Ovary (tissue), 3 donors: ENCODE results near the gene P4HA1.

Experiments
- CTCF ChIP-seq, 3 donors: fragments of 450-650 bp in 2 of 3; fragments of 200-600 bp in 1 of 3; IDR thresholded peaks; one replicate each; pipeline versions ENCODE4 v1.5.1 to v1.8.0; 2016 to 2022; ENCODE audit warnings: antibody characterized with exemption in 3 of 3, mild to moderate bottlenecking in 1 of 3
- EP300 ChIP-seq: sonication (generic); formaldehyde crosslinking; IDR thresholded peaks from one replicate; pipeline ENCODE4 v1.6.1; 2017; ENCODE audit warnings: antibody characterized with exemption
- donor health status: DM: no; HTN: no; CAD: no.

- TF ChIP-seq CTCF (IDR thresholded peaks at IDR 0.05) (no peak), EP300 (no peak)
Measured at GRCh38 chr10:73021050-73021449, 75.6 kb downstream of the P4HA1 start.
